Spleen (tissue), 7 donors: Measurements from ENCODE around the gene CHCHD1.

ENCODE experiments used
- CTCF ChIP-seq, 11 experiments: fragments of 200-600 bp in 7 of 11; fragments of 450-650 bp in 4 of 11; sonication (generic) in 4 of 11; IDR thresholded peaks in 8 of 11; conservative IDR thresholded peaks in 3 of 11; 1 replicate in 7 of 11; 2 replicates in 4 of 11; pipeline versions ENCODE4 v1.4.0 to v1.8.0; 2016 to 2021; ENCODE audit warnings: antibody characterized with exemption in 11 of 11, inconsistent platforms in 4 of 11, mild to moderate bottlenecking in 1 of 11
- POLR2AphosphoS5 ChIP-seq, 3 donors: sonication (generic); formaldehyde crosslinking; IDR thresholded peaks; one replicate each; pipeline ENCODE4 v1.5.1; 2017; ENCODE audit warnings: antibody characterized with exemption in 3 of 3
- donor health status: DM: no; HTN: no; CAD: no; lungs with moderate emphysema.
- donor health status: DM: no; HTN: no; CAD: no.
- donor health status: DM: no; HTN: no; CAD: no.

- TF ChIP-seq CTCF (IDR thresholded peaks at IDR 0.05 in 8 of 11, conservative IDR thresholded peaks at IDR 0.05 in 3 of 11) (peak in 6 of 11 experiments; percentile 22 to 37 (median 31)), POLR2AphosphoS5 (IDR thresholded peaks at IDR 0.05) (peak; percentile 87 to 96 (median 92))
Observed at GRCh38 chr10:73785211-73785720, 3.4 kb downstream of the CHCHD1 start, which contains the start of gene ZSWIM8.
